OCI-M2 (cell line): ENCODE results near the gene SLC17A6.

Experiments
- DNase-seq: peaks from one replicate; lab custom pipeline; 2025; ENCODE audit not compliant: unreplicated experiment; lab: John Stamatoyannopoulos, UW

The SLC17A6 gene

DNA sequence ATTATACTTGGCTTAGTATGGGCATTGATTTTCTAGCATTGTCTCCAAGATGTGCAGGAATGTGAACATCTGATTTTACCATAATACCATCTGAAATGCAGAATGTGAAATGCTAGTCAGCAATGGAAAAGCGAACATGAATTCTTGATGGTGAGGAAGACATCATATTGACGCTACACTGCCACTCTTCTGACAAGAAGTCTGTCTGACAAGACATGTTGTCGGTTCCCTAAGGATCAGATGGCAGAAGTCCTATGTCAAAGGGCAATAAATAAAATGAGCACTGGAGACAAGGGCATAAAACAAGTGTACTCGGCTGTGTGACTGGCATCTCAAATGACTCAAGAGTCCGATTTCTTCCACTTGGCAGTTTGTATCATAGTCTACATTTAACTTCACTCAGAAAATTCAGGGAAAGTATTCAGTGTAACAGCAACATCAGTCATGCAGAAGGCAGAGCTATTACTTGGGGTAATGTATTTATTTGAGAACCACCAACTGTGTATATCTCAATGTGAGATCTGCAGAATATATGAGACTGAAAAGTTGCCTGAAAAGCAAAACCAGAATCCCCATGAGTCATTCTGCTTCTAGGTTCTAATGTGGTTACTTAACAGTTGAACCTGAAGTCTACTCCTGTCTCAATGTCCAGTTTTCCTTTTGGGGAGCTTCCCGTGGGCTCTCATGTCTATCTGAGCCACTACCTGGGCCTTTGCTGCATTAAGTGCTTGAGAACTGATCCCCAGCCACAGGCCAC, 51.5 kb downstream of the SLC17A6 start:
- DNase-seq, result no peak

GRCh38 chr11:22390283-22390655, 52.1 kb downstream of the SLC17A6 start:
- no peak for DNase-seq

- no peak for DNase-seq
Measured at GRCh38 chr11:22392561-22392960, 54.4 kb downstream of the SLC17A6 start.

DNA sequence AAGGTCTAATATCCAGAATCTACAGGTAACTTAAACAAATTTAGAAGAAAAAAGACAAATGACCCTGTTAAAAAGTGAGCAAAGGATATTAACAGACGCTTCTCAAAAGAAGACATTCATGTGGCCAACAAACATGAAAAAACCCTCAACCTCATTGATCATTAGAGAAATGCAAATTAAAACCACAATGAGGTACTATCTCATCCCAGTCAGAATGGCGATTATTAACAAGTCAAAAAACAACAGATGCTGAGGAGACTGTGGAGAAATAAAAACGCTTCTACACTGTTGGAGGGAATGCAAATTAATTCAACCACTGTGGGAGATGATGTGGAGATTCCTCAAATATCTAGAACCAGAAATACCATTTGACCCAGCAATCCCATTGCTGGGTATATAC, 67.2 kb downstream of the SLC17A6 start:
- no peak for DNase-seq

GRCh38 chr11:22407267-22407666, 69.1 kb downstream of the SLC17A6 start:
- no peak for DNase-seq

- no peak for DNase-seq
Measured at GRCh38 chr11:22407921-22408320, 69.7 kb downstream of the SLC17A6 start.

- DNase-seq, result no peak
Measured at GRCh38 chr11:22415476-22415875, 77.3 kb downstream of the SLC17A6 start.

DNA sequence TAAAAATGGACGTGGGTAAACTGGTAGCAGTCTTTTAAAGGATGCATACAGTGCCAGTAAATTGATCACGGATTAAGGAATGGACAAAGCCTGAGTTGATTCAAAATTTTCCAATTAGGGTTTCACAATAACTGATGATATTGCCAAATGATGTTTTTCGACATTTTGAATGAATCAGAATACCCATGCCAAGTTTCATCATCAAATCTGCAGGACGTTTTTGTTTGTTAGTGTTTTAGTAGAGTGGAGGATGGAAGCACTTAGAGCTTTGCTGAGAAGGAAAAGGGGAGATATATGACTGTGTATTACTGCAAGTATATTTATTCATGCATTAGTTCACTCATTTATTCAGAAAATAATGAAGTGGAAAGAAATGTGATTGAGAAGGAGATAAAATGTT, 78.3 kb downstream of the SLC17A6 start:
- no peak for DNase-seq

DNA sequence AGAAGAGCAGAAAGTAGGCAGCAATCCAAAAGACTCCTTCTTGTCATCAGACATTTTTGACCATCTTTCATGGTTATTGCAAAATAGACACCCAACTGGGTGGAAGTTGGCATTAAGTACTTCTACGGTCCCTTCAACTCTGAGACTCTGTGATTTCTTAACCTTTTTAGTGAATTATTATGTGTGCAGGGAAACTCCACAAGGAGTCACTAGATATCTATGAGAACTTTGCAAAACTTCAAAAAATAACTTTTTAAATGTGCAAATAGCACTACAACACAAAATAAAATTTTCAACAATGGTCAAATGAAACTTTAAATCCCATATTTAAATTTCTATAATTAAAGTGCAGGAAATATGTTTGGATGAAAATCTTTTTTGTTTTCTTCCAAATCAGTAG, 88.7 kb downstream of the SLC17A6 start:
- DNase-seq, result no peak
